SK-N-MC (cell line): Measurements from ENCODE around the gene AKT3.

Source experiments
- EZH2 ChIP-seq: fragments of 200-600 bp; sonication (generic); IDR thresholded peaks from one replicate; pipeline ENCODE4 v1.6.1; 2017; ENCODE audit warnings: antibody characterized with exemption
- POLR2AphosphoS5 ChIP-seq: IDR thresholded peaks from 2 replicates; pipeline ENCODE4 v1.6.1; 2012; ENCODE audit warnings: mild to moderate bottlenecking, low read depth, low read length, borderline replicate concordance

- TF ChIP-seq POLR2AphosphoS5 = no peak
- TF ChIP-seq EZH2 = no peak
These were observed 91.4 kb downstream of the AKT3 start for GRCh38 chr1:243758647-243759046.
